Thyroid gland (tissue), 4 donors: Measurements from ENCODE around the gene EEF1AKMT3. TPM values are rescaled to one million over a fixed set of nuclear protein-coding genes. Genes with fewer than 3 reads are reported as not detected.

Experiments
- DNase-seq, 2 donors: peaks; one replicate each; pipeline ENCODE4 v3.0.0-alpha.2; 2019
- H3K27ac ChIP-seq, 3 donors: fragments of 200-600 bp; sonication (generic); 1 replicate in 2 of 3; 2 replicates in 1 of 3; pipeline ENCODE4 v1.5.1; 2016 to 2019; ENCODE audit warnings: mild to moderate bottlenecking in 1 of 3, moderate library complexity in 1 of 3
- H3K27me3 ChIP-seq: fragments of 200-600 bp; sonication (generic); one replicate; pipeline ENCODE4 v1.5.1; 2019
- H3K36me3 ChIP-seq, 2 donors: fragments of 200-600 bp; sonication (generic); one replicate each; pipeline ENCODE4 v1.5.1; 2016 to 2019
- H3K4me1 ChIP-seq, 2 donors: fragments of 200-600 bp; sonication (generic); one replicate each; pipeline ENCODE4 v1.5.1; 2017 to 2019
- H3K4me3 ChIP-seq, 3 donors: fragments of 200-600 bp; sonication (generic); replicated peaks in 1 of 3; 1 replicate in 2 of 3; 2 replicates in 1 of 3; pipeline ENCODE4 v1.5.1; 2016; ENCODE audit warnings: mild to moderate bottlenecking in 1 of 3
- H3K9me3 ChIP-seq: fragments of 200-600 bp; sonication (generic); one replicate; pipeline ENCODE4 v1.5.1; 2017
- CTCF ChIP-seq, 6 experiments: fragments of 200-600 bp in 3 of 6; fragments of 450-650 bp in 3 of 6; sonication (generic) in 3 of 6; IDR thresholded peaks; one replicate each; pipeline ENCODE4 v1.5.1; 2016 to 2019; ENCODE audit warnings: antibody characterized with exemption in 6 of 6, mild to moderate bottlenecking in 2 of 6, inconsistent platforms in 1 of 6, moderate library complexity in 1 of 6
- POLR2A ChIP-seq, 2 donors: fragments of 450-650 bp; IDR thresholded peaks; one replicate each; pipeline ENCODE4 v1.6.1; 2017; ENCODE audit warnings: antibody characterized with exemption in 2 of 2, mild to moderate bottlenecking in 2 of 2, moderate library complexity in 1 of 2
- WGBS, 2 donors: methylation state at CpG; one replicate each; pipeline ENCODE4 v1.1.5; 2017; 5-methylcytosine and 5-hydroxymethylcytosine counted together
- intact Hi-C: fragments of 100-400 bp; cut with DNase I; formaldehyde crosslinking; loops from one replicate; pipeline ENCODE4 v1.15.1; 2023
- total RNA-seq, 4 donors: library from RNA; depleted of rRNA; stranded (reverse); fragments of >200 nt; gene quantifications; one replicate each; pipeline ENCODE4 v1.2.3, GENCODE V29; 2016

EEF1AKMT3 gene
- total RNA-seq, 4 donors from 2014 or later: 12.1 to 20.4 (median 16.5) TPM

- Histone ChIP-seq H3K9me3 (no peaks in the 10 kb centered on the region), H3K27me3 (no peaks in the 10 kb centered on the region), H3K4me1 (peaks cover 22 to 39% of the 10 kb centered on the region in 2 donors), H3K27ac (peak overlapping the region; percentile 35 to 74 (median 46)), H3K4me3 (peak overlapping the region in 1 of 3 donors; percentile 79), H3K36me3 (peaks cover 10 to 11% of the 10 kb centered on the region in 2 donors)
- intact Hi-C loops: no loop called here
- TF ChIP-seq CTCF (IDR thresholded peaks at IDR 0.05) (no peak), POLR2A (IDR thresholded peaks at IDR 0.05) (no peak)
- DNase-seq: no peak
- no CpG with 5 or more reads among the region's 34 CpGs for WGBS, 2 donors
Observed at GRCh38 chr12:57755194-57755453, 17.3 kb upstream of the EEF1AKMT3 start.

GRCh38 chr12:57755454-57756372 is 16.7 kb upstream of the EEF1AKMT3 start:
- Histone ChIP-seq H3K4me3 (peak overlapping the region; percentile 19 to 79 (median 22)), H3K27me3 (no peaks in the 10 kb centered on the region), H3K36me3 (peaks cover 9 to 10% of the 10 kb centered on the region in 2 donors), H3K27ac (peak overlapping the region; percentile 35 to 74 (median 46)), H3K9me3 (no peaks in the 10 kb centered on the region), H3K4me1 (peaks cover 22 to 39% of the 10 kb centered on the region in 2 donors)
- 3 to 5% methylated on average over 15 to 21 of the region's 76 CpGs for WGBS, 2 donors
- intact Hi-C loops: no loop called here
- peak; percentile 64 for DNase-seq
- TF ChIP-seq CTCF (IDR thresholded peaks at IDR 0.05) (no peak), POLR2A (IDR thresholded peaks at IDR 0.05) (peak in 1 of 2 donors; percentile 37)

- 46 to 50% methylated on average over 16 to 22 of the region's 22 CpGs for WGBS, 2 donors
- intact Hi-C loops: no loop called here
- peak; percentile 42 to 47 for DNase-seq
- Histone ChIP-seq H3K36me3 (peaks cover 9 to 10% of the 10 kb centered on the region in 2 donors), H3K27me3 (no peaks in the 10 kb centered on the region), H3K27ac (no peak overlapping the region), H3K9me3 (no peaks in the 10 kb centered on the region), H3K4me3 (peak overlapping the region in 1 of 3 donors; percentile 79), H3K4me1 (peaks cover 13 to 30% of the 10 kb centered on the region in 2 donors)
- TF ChIP-seq POLR2A (IDR thresholded peaks at IDR 0.05) (no peak), CTCF (IDR thresholded peaks at IDR 0.05) (peak in 3 of 6 experiments; percentile 19 to 54 (median 25))
Observed at GRCh38 chr12:57756406-57757341, 15.7 kb upstream of the EEF1AKMT3 start.

- intact Hi-C loops: no loop called here
- H3K4me3 ChIP-seq: no peak overlapping the region
- TF ChIP-seq POLR2A (IDR thresholded peaks at IDR 0.05) (no peak), CTCF (IDR thresholded peaks at IDR 0.05) (no peak)
- H3K27me3 ChIP-seq: no peaks in the 10 kb centered on the region
- no peak overlapping the region for H3K27ac ChIP-seq
- peaks cover 13 to 28% of the 10 kb centered on the region in 2 donors for H3K4me1 ChIP-seq
- H3K36me3 ChIP-seq: peaks cover 9 to 10% of the 10 kb centered on the region in 2 donors
- 96 to 97% methylated on average over 4 of the region's 4 CpGs for WGBS, 2 donors
- H3K9me3 ChIP-seq: no peaks in the 10 kb centered on the region
- no peak for DNase-seq
Observed at GRCh38 chr12:57757771-57758170, 14.6 kb upstream of the EEF1AKMT3 start.
